ENCODE data around the gene GGCX. TPM values are rescaled to one million over a fixed set of nuclear protein-coding genes. Genes with fewer than 3 reads are reported as not detected.

The GGCX gene
- total and polyA plus RNA-seq, 2 donors (not counting 3 experiments of a cell fraction or from before 2014, with no cell fraction given): 48.0 to 62.7 TPM

DNA sequence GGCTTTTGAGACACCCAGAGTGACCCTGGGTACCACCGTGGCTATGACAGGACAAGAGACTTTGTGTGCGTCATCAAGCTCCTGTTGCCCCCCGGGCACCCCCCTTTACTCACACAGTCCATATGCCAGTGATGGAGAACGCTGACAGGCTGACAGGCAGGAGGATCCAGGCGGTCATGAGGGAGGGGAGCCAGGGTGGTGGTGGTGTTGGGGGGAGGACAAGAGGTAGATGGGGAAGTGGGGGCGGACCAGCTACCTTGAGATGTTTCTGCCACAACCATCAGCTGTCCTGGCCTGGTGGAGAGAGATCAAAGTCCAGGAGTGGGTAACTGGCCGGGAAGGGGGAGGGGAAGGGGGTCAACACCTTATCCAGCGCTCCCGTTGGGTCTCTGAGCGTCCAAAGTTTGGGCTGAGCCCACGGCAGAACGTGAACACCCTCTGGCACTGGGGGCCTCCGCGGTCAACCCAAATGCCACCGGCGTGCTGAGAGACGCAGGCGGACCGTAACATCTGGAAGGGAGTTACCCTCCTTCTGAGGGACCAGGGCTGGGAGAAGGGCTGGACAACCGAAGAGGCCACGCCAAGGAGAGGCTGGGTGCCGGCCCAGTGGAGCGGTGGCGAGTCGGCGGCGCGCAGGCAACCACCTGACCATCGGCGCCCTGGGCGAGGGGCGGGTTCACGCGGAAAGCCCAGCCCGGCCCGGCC, 40.6 kb upstream of the GGCX start:
- dilution Hi-C loops (cut with MboI; ENCODE audit: extremely low pct_ligation_motif_present, low sequenced_read_pairs) (no loop called here), intact Hi-C loops (cut with micrococcal nuclease) (loop anchor here (1.0 to 5.0 kb wide), 4 partner anchors 17 to 180 kb away; partner anchors contain the start of gene GGCX)
- Histone ChIP-seq H3K79me2 (ENCODE audit: control insufficient read depth, insufficient read depth, low read length) (peaks cover 6% of the 10 kb centered on the region), H3K9me1 (replicated peaks; ENCODE audit: control insufficient read depth, extremely low read depth, insufficient read depth, low read length) (no peaks in the 10 kb centered on the region), H3K36me3 (ENCODE audit: control insufficient read depth in 2 of 2, extremely low read depth in 1 of 2, insufficient read depth in 2 of 2, low read length in 2 of 2) (peaks cover 0 to 27% of the 10 kb centered on the region in 2 experiments), H3K9me3 (replicated peaks; ENCODE audit: control insufficient read depth, insufficient read depth, low read length) (no peaks in the 10 kb centered on the region), H4K20me1 (replicated peaks; ENCODE audit: control insufficient read depth, extremely low read depth, insufficient read depth, low read length) (no peaks in the 10 kb centered on the region), H3K4me3 (replicated peaks in 1 of 3; ENCODE audit: insufficient read depth in 1 of 3, low read depth in 1 of 3, low read length in 3 of 3) (peak overlapping the region; percentile 64 to 98 (median 65)), H3K27me3 (ENCODE audit: control insufficient read depth in 2 of 2, insufficient read depth in 2 of 2, low read length in 2 of 2) (no peaks in the 10 kb centered on the region), H3K4me2 (ENCODE audit: insufficient read depth, low read length) (peak overlapping the region; percentile 87), H3K27ac (ENCODE audit: insufficient read depth, low read depth, low read length) (no peak overlapping the region), H3K9ac (replicated peaks; ENCODE audit: extremely low read depth, insufficient read depth, low read length) (peak overlapping the region; percentile 66), H3K4me1 (ENCODE audit: control insufficient read depth, extremely low read depth, insufficient read depth, low read length) (peaks cover 24% of the 10 kb centered on the region), H2AFZ (ENCODE audit: low read depth, low read length) (peak overlapping the region; percentile 76)
- BruUV-seq (replicated peaks): no TSS peak
- DNase-seq (ENCODE audit: low read depth, low spot score) (no peak), FAIRE-seq (peak; percentile 49)
- CTCF ChIA-PET: interaction anchor here (0.7 to 1.2 kb wide), 4 partner anchors 9 to 50 kb away, joined by 3 to 4 read pairs (median 4); partner anchors contain the start of gene GGCX
- POLR2A ChIA-PET: interaction anchor here (1.3 kb wide), 1 partner anchor 10 kb away, joined by 6 read pairs; the partner anchor contains the start of gene C2orf68
- TF ChIP-seq, protein P1, sequence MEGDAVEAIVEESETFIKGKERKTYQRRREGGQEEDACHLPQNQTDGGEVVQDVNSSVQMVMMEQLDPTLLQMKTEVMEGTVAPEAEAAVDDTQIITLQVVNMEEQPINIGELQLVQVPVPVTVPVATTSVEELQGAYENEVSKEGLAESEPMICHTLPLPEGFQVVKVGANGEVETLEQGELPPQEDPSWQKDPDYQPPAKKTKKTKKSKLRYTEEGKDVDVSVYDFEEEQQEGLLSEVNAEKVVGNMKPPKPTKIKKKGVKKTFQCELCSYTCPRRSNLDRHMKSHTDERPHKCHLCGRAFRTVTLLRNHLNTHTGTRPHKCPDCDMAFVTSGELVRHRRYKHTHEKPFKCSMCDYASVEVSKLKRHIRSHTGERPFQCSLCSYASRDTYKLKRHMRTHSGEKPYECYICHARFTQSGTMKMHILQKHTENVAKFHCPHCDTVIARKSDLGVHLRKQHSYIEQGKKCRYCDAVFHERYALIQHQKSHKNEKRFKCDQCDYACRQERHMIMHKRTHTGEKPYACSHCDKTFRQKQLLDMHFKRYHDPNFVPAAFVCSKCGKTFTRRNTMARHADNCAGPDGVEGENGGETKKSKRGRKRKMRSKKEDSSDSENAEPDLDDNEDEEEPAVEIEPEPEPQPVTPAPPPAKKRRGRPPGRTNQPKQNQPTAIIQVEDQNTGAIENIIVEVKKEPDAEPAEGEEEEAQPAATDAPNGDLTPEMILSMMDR (IDR thresholded peaks at IDR 0.05; ENCODE audit: extremely low read depth in 1 of 2, insufficient read depth in 1 of 2, low read depth in 1 of 2, low read length in 2 of 2): no peak
- TF ChIP-seq JUN (IDR thresholded peaks at IDR 0.05; ENCODE audit: borderline replicate concordance, insufficient read depth, insufficient read length, low read depth) (no peak), GATA2 (IDR thresholded peaks at IDR 0.05; ENCODE audit: insufficient read depth, insufficient read length, low read depth, low read length) (no peak), POLR2A (IDR thresholded peaks at IDR 0.05; ENCODE audit: low read depth, low read length) (no peak), EZH2 (IDR thresholded peaks at IDR 0.05; ENCODE audit: borderline replicate concordance, low read depth, low read length, severe bottlenecking) (no peak), POLR2AphosphoS5 (IDR thresholded peaks at IDR 0.05; ENCODE audit: insufficient read depth, low read depth, low read length) (no peak), FOS (IDR thresholded peaks at IDR 0.05; ENCODE audit: borderline replicate concordance, insufficient read depth, low read length) (no peak), MYC (IDR thresholded peaks at IDR 0.05; ENCODE audit: low read depth, low read length) (no peak)
- TF ChIP-seq, protein P2, sequence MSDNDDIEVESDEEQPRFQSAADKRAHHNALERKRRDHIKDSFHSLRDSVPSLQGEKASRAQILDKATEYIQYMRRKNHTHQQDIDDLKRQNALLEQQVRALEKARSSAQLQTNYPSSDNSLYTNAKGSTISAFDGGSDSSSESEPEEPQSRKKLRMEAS (IDR thresholded peaks at IDR 0.05; ENCODE audit: insufficient read depth, insufficient read length): no peak
